ENCODE measurements around the gene ASTL. TPM values are rescaled to one million over a fixed set of nuclear protein-coding genes. Genes with fewer than 3 reads are reported as not detected.

The ASTL gene
- total RNA-seq, 1 experiment from 2014 or later = 0.17 TPM

GRCh38 chr2:96083989-96084857 is 54.1 kb downstream of the ASTL start:
- no peak for DNase-seq (ENCODE audit: low read depth)

- DNase-seq (ENCODE audit: low read depth) = no peak
Observed at GRCh38 chr2:96083064-96083939, 55.0 kb downstream of the ASTL start.

GRCh38 chr2:96082211-96083063 is 55.9 kb downstream of the ASTL start:
- DNase-seq (ENCODE audit: low read depth) = no peak

GRCh38 chr2:96081042-96081441 is 57.3 kb downstream of the ASTL start:
- no peak for DNase-seq (ENCODE audit: low read depth)

- no peak for DNase-seq (ENCODE audit: low read depth)
Observed at GRCh38 chr2:96075199-96075771, 63.0 kb downstream of the ASTL start.

GRCh38 chr2:96074156-96074555 is 64.1 kb downstream of the ASTL start:
- DNase-seq (ENCODE audit: low read depth) = no peak

GRCh38 chr2:96073170-96073775 is 65.0 kb downstream of the ASTL start:
- DNase-seq (ENCODE audit: low read depth) = no peak

Other genes starting within 250 kb of the ASTL start
- 7.1 TPM in 2 replicates for gene ANKRD36C, start 146.7 kb downstream of the ASTL start, total RNA-seq (2014; rRNA removed; shearing (Covaris generic))
- gene GPAT2, start 103.6 kb downstream of the ASTL start, total RNA-seq (2014; rRNA removed; shearing (Covaris generic)) = not detected in 2 replicates
- not detected in 2 replicates for gene ADRA2B, start 21.9 kb downstream of the ASTL start, total RNA-seq (2014; rRNA removed; shearing (Covaris generic))
- 75.8 and 103 TPM in 2 replicates for gene DUSP2, start 6.9 kb upstream of the ASTL start, total RNA-seq (2014; rRNA removed; shearing (Covaris generic))
- gene STARD7, start 70.3 kb upstream of the ASTL start, total RNA-seq (2014; rRNA removed; shearing (Covaris generic)) = 134 and 160 TPM in 2 replicates
- 33.8 and 45.3 TPM in 2 replicates for gene TMEM127, start 127.5 kb upstream of the ASTL start, total RNA-seq (2014; rRNA removed; shearing (Covaris generic))
- 89.1 and 115 TPM in 2 replicates for gene CIAO1, start 127.7 kb upstream of the ASTL start, total RNA-seq (2014; rRNA removed; shearing (Covaris generic))
- 26.8 and 51.4 TPM in 2 replicates for gene SNRNP200, start 167.0 kb upstream of the ASTL start, total RNA-seq (2014; rRNA removed; shearing (Covaris generic))
- gene ITPRIPL1, start 186.8 kb upstream of the ASTL start, total RNA-seq (2014; rRNA removed; shearing (Covaris generic)) = 1.3 and 3.2 TPM in 2 replicates
- 35.5 and 53.6 TPM in 2 replicates for gene NCAPH, start 197.3 kb upstream of the ASTL start, total RNA-seq (2014; rRNA removed; shearing (Covaris generic))